ENCODE measurements around the gene CCR5AS.

Gene CCR5AS

DNA sequence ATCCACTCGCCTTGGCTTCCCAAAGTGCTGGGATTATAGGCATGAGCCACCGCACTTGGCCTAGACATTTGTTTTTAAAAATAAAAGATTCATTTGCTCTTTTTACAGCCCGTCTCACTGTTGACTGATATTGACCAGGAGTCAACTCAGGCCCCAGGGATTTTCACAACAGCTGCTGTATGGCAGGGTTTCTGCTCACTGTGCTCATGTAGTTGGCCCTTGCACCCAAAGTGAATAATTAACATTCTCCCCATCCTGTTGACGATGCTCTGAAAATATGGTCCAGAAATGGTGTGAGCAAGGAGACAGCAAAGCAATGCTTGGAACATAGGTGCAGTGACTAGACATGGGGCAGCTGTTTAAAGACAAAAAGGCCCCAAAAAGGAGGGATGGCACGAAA lies 39.1 kb downstream of the CCR5AS start (continued):
- TF ChIP-seq BCL11A (IDR thresholded peaks at IDR 0.05; ENCODE audit: low read depth in 2 of 2, low read length in 2 of 2) = no peak
- TF ChIP-seq, protein P1, sequence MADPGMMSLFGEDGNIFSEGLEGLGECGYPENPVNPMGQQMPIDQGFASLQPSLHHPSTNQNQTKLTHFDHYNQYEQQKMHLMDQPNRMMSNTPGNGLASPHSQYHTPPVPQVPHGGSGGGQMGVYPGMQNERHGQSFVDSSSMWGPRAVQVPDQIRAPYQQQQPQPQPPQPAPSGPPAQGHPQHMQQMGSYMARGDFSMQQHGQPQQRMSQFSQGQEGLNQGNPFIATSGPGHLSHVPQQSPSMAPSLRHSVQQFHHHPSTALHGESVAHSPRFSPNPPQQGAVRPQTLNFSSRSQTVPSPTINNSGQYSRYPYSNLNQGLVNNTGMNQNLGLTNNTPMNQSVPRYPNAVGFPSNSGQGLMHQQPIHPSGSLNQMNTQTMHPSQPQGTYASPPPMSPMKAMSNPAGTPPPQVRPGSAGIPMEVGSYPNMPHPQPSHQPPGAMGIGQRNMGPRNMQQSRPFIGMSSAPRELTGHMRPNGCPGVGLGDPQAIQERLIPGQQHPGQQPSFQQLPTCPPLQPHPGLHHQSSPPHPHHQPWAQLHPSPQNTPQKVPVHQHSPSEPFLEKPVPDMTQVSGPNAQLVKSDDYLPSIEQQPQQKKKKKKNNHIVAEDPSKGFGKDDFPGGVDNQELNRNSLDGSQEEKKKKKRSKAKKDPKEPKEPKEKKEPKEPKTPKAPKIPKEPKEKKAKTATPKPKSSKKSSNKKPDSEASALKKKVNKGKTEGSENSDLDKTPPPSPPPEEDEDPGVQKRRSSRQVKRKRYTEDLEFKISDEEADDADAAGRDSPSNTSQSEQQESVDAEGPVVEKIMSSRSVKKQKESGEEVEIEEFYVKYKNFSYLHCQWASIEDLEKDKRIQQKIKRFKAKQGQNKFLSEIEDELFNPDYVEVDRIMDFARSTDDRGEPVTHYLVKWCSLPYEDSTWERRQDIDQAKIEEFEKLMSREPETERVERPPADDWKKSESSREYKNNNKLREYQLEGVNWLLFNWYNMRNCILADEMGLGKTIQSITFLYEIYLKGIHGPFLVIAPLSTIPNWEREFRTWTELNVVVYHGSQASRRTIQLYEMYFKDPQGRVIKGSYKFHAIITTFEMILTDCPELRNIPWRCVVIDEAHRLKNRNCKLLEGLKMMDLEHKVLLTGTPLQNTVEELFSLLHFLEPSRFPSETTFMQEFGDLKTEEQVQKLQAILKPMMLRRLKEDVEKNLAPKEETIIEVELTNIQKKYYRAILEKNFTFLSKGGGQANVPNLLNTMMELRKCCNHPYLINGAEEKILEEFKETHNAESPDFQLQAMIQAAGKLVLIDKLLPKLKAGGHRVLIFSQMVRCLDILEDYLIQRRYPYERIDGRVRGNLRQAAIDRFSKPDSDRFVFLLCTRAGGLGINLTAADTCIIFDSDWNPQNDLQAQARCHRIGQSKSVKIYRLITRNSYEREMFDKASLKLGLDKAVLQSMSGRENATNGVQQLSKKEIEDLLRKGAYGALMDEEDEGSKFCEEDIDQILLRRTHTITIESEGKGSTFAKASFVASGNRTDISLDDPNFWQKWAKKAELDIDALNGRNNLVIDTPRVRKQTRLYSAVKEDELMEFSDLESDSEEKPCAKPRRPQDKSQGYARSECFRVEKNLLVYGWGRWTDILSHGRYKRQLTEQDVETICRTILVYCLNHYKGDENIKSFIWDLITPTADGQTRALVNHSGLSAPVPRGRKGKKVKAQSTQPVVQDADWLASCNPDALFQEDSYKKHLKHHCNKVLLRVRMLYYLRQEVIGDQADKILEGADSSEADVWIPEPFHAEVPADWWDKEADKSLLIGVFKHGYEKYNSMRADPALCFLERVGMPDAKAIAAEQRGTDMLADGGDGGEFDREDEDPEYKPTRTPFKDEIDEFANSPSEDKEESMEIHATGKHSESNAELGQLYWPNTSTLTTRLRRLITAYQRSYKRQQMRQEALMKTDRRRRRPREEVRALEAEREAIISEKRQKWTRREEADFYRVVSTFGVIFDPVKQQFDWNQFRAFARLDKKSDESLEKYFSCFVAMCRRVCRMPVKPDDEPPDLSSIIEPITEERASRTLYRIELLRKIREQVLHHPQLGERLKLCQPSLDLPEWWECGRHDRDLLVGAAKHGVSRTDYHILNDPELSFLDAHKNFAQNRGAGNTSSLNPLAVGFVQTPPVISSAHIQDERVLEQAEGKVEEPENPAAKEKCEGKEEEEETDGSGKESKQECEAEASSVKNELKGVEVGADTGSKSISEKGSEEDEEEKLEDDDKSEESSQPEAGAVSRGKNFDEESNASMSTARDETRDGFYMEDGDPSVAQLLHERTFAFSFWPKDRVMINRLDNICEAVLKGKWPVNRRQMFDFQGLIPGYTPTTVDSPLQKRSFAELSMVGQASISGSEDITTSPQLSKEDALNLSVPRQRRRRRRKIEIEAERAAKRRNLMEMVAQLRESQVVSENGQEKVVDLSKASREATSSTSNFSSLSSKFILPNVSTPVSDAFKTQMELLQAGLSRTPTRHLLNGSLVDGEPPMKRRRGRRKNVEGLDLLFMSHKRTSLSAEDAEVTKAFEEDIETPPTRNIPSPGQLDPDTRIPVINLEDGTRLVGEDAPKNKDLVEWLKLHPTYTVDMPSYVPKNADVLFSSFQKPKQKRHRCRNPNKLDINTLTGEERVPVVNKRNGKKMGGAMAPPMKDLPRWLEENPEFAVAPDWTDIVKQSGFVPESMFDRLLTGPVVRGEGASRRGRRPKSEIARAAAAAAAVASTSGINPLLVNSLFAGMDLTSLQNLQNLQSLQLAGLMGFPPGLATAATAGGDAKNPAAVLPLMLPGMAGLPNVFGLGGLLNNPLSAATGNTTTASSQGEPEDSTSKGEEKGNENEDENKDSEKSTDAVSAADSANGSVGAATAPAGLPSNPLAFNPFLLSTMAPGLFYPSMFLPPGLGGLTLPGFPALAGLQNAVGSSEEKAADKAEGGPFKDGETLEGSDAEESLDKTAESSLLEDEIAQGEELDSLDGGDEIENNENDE (IDR thresholded peaks at IDR 0.05; ENCODE audit: insufficient replicate concordance, low read length) = no peak
- TF ChIP-seq SIRT6 (IDR thresholded peaks at IDR 0.05; ENCODE audit: low read length) = no peak
- TF ChIP-seq CTBP2 (IDR thresholded peaks at IDR 0.05; ENCODE audit: borderline replicate concordance, insufficient read depth, insufficient read length, low read length) = no peak
